Fibroblast of skin of left biceps (primary cell): Measurements from ENCODE around the gene AFF3.
A peak's percentile ranks its signal among the peaks of the same experiment; 100 is the strongest.

ENCODE experiments used
- DNase-seq, 2 experiments: peaks; one replicate each; pipeline ENCODE4 v3.0.0-alpha.2; 2013; ENCODE audit warnings: low read depth in 2 of 2

Gene AFF3

DNA sequence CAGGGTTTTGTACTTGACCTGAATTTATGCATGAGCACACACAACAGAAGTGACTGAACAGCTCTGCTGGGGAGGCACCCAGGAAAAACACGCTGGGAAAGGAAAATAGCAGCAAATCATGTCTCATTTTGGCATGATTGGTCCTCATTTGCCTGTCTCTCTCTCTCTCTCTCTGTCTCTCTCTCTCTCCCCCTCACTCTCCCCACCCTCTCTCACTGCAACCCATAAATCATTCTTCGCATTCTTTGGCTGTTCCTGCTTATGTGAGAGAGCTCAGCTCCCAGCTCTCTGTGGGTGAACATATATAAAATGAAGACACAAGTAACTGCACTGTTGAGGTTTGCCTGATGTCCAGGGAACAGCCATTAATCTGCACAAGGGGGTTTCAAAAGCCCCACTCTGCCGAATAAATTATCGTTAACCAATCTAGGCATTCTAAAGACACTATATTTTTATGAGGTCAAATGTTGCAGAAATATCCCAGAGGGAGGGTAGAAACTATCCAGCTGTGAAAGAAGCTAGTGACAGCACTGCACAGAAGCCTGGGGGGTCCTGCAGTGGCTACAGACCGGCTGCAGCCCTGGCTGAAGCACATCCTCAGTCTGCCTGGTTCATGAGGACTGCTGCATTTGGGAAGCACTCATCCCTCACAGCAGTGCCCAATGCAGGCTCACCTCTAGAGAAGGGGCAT lies 260.3 kb downstream of the AFF3 start:
- peak; percentile 94 for DNase-seq

DNA sequence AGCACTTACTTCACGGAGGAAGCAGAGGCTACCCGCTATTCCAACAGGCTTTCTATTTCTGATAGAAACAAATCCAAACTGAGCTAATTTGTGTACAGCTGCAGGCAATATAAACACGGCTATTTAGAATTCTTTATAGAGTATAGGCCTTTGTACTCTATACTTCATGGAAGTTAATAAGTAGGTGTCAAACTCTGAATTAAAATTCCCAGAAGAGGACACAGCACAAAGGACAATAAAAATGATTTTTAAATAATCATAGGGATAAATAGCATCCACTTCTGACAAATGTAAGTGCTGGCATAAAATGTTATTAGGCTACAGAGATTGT lies 261.5 kb downstream of the AFF3 start:
- DNase-seq, result no peak

DNA sequence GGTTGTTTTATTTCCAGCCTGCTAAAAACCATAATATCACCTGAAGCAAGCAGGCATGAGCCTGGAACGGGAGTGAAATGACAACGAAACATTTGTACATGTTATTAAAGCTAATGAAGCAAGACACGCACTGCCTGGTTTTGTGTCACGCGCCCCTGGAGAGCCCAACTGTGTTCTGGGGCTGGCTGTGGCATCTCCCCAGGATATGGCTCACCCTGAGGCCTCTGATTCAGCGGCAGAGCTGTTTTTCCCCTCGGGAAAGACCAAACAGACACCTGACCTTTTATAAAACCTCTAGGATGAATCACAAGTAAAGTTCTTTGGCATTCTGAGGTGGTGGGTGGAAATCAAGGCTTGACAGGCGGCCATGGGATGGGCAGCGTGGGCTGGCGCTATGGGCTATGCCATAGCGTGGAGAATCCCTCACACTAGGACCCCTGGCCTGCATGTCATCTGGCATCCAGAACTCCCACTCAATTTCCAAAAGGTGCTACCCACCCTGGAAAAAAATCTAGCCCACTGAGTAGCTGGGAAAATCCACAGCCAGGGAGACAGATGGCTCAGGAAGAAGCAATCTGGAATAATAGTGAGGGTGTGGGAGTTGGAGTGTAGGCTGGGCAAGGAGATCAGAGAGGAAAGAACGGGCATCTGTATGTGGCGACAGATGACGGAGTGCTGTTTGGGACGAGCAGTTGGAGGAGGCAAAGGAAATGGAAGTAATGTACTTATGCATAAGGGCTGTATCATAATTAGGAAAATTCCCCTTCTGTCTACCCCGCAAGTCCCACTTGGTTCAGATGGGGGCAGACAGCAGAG lies 262.0 kb downstream of the AFF3 start:
- no peak for DNase-seq

DNA sequence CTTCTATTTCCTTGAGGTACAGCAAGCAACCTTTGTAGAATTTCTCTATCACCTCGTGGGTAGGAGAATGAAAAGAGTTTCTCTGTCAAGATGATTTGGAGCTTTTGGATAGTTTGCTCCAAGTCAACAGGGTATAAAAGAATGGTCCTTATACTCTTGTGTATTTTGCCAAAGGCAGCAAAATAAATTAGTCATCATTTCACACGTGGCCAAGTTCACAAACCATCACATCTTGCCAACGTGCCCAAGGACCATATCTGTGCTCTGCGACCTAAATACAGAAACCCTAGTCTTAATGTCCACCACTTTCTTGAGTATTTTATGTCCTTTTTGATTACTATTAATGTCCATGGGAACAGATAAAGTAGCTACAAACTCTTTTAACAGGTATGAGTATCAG lies 262.9 kb downstream of the AFF3 start:
- no peak for DNase-seq

DNA sequence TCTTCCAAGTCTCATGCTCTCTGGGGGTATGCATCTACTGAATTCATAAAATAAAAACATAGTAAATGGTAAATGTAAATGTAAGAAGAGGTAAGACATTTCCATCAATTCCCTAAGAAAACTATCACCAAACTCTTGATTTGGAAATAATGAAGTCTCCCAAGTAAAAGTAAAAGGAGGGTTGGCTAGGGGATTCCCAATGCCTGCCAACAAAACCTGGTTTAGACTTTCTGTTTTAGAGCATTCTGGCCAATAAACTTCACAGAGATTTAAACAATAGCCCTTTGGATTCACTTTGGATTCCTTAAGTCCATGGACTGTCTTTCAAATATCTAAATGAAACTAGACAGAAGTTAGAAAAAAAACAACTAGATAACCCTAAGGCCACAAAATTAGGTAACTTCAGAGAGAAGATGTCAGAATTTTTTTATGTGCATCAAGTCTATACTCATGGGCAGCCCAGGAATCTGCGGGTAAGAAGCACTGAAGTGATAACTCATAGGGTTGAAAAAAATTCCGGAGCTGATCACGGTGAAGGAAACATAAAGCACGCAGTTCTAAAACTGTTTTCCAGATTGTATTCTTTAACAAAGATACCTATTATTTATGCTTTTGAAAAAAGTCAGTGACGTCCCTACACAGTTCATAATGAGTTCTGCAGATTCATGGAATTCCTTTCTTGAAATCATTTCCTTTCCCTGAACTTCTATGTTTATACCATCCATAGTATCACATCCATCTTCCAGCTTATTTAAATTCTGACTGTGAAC lies 263.6 kb downstream of the AFF3 start:
- peak; percentile 71 to 76 for DNase-seq

DNA sequence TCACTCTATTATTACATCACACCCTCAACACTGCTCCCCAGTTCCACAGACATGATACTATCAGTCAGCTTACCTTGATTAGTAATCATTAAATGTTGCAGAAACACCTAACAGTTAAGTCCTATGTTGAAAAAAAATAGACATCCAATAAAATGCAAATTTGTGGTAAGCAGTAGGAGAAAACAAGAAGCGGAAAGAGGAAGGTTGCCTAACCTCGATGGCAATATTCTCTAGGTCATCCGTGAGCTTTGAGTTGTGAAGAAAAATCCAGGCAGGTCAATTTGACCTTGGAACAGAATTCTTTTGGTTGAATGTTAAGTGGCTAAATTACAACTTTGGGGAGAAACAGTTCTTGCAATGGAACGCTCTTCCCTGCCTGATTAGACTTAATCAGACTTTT lies 264.4 kb downstream of the AFF3 start:
- no peak for DNase-seq

DNA sequence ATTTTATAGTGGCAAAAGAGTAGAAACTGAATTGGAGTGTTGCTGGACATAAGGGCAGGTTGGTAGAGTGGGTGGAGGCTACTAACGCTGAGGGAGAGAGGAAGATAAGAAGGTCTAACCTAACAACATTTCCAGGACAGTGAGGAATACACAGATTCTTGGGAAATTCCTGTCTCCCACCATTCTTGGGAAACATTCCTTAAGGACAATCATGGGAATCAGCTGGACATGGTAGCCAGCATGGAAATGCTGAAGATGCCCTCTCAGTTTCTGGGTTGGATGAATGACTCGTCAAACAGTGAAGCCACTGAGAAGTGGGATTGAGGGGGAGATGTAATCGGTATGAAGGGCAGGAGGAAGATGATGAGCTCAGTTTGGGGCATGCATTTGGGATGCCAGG lies 265.4 kb downstream of the AFF3 start:
- DNase-seq, result no peak

DNA sequence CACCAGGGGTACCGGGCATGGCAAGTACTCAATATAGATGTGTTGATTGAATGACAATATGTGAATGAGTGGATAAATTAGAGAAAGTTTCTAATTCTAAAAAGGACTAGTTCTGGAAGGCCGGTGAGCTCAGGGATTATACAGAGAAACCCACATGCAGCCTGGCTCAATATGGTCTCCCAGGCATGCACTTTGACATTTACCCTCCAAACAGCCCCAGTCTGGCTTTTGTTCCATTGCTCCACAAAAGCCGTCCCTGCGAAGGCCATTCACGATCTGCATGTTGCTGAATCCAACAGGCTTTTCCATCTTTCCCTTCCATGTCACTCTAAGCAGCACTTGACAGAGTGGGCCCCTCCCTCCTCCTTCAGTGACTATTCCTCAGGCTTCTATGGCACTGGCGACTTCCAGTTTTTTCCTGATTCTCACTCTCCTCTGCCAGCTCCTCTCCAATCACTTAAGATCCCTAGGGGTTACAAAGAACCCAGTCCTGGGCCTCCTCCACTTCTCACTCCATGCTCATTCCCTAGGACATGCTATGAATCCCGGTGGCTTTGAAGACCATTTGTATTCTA lies 266.7 kb downstream of the AFF3 start:
- no peak for DNase-seq

DNA sequence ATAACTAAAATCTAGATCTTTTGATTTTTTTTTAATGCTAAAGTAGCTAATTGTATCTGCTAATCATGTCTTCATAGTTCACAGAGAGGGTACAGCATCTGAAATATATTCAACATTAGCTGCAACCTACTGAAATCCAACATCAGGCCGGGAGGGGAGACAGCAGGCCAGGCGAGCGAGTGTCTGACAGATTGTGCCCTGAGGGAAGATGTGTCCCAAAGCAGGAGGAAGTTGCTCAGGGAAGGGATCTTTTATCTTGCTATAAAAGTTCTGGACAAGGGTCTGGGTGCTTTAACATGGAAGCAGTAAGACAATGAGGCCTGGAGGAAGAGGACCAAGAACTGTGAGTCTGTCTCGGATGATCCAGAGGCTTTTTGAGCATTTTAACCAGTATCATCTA lies 274.1 kb downstream of the AFF3 start:
- DNase-seq, result no peak

DNA sequence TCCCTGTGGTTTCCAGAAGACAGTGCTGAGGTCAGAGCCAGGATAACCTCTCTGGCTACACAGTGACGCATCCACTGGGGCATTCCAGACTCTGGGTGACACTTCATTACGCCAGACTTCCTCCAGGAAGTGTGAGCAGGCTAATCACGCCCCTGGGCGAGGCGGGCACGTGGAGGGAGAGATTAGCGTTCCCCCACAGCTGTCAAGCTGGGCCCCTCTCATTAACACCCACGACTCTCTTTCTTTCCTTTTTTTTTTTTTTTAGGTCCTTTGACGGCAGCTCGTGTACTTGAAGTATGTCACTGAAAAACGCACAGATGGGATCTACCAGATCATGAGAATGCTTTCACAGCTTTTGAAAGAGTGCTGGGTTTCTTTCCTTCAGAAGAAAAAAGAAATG lies 274.6 kb downstream of the AFF3 start:
- DNase-seq, result no peak

DNA sequence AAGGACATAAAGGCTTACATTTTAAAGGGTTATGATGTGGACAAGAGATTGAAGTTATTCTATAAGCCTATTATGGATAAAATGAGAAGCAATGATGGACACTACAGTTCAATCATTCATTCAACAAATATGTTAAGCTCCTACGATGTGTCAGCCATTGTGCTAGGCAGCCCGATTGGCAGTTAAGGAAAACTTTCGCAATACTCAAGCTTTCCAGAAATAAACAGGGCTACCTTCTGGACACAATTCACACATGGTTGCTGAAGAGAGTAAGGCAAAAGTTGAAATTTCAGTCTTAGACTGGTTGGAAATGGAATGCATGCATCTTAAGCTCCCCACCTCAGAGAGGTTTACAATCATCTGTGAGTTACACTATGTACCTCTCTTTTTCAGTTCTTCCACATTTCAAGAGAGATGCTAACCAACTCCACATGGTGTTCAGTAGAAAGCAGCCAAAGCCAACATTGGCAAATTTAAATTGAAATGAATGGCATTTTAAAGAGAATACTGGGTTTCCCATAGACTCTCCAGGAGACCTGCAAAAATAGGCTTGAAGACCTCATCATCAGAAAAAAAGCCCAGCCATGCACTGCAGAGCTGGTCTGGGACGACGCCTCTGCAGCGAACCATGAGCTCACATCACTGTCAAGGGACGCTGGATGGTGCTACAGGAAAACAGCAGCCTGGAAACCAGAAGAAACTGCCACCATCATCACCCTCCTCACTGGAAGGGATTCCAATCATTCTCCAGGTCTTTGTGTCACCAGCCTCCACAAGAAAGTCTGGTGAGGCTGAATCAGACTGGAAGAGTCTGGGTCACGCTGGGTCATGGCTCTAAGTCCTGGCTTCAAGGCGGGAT lies 276.3 kb downstream of the AFF3 start:
- DNase-seq, result peak; percentile 65 to 68

DNA sequence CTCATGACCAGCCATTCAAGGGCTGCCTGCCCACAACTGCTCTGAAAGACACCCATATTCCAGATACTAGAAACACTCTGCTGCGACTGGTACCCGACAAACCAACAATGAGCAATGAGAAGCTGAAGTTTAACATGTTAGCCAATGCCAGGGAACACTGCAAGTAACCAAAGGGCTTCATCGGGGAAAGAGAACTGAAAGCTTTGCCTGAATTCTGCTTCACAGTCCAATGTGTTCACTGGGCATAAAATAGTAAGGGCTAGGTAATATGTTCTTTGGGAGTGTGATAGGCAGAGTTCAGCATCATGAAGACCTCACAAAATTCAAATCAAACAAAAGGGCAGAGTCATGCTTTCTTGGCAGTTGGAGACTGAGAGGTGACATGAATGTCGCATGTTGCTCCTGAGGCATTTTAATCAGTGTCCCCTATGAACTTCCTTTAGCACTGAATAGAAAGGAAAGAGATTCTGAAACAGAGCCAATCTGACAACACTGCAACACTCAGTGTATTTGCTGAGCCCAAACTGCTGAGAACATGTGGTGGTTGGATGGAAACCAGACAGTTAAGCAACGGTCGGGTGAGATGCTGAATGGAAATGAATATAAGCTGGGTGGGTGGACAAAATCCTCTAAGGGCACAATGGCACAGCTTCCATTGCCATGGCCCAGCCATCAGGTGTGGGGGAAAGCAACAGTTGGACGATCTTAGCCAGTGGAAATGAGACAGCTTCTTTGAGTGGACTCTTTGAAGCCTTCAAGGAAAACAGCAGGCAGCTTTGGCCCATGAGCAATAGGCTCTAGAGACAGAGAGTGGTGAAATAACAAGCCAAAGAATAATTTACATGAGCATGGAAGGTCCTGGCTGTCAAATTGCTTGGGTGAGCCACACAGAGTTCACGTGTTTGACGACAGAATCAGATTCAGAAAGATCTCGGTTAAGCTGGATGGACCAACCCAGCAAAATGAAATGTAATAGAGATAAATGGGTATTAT lies 277.5 kb downstream of the AFF3 start:
- DNase-seq, result peak in 1 of 2 experiments; percentile 55

DNA sequence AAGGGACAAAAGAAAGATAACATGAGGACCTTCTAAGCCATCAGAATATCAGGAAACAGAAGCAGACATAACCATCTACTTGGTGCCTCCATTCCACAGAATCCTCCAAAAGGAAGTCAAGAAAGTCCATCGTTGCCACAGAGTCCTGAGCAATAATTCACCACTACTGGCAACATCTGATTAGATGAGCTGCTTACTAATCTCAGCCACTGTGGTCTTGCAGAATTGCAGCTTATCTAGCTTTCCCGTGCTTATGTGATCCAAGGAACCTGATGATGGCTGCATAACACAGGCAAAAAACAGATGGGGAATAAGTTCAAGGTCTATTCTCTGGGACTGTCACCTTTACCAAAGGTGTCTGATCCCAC lies 278.5 kb downstream of the AFF3 start:
- DNase-seq, result no peak

DNA sequence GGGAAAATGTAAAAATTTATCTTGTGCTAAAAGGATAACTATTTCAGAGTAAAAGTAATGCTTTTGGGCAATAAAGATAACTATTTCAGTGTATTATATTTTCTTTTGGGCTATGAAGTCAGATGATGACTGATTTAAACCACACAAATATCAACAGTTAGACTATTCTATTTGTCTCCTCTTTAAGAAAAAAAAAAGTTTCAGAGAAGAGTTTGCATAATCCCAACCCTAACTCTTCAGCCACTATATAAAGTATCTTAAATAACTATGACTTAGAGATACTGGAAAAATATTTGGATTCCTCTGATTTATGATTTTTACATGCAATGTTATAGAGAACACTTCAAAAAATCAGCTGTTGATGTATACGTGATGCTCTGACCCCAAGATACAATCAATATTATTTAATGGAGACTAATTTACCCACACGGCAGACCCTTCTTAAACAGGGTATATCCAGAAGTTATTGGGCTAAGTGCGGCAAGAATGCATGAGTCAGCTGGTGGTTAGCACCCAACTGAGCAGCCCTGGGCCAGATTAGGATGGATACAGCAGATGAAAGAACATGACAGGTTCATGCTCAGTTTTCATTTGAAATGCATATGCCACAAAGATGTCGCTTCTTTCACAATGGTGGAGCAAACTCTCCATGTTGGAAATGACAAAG lies 279.0 kb downstream of the AFF3 start:
- DNase-seq, result peak in 1 of 2 experiments; percentile 48

DNA sequence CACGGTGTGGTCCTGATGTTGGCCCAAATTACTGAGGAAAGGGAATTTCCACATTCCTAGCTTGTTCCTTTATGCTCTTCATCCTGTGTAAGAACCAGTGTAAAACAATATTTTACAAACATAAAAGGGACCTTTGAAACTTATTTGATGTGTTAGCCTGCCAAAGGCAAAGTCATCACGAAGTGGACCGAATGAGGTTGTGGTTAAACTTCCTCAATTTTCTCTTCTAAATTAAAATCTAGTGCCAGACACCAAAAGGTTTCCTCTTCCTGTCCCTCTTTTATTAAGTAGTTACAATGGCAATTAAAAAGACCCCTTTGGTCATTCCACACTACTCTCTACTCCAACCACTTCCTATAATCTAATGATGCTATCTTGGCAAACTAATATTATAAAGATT lies 279.8 kb downstream of the AFF3 start:
- DNase-seq, result no peak

DNA sequence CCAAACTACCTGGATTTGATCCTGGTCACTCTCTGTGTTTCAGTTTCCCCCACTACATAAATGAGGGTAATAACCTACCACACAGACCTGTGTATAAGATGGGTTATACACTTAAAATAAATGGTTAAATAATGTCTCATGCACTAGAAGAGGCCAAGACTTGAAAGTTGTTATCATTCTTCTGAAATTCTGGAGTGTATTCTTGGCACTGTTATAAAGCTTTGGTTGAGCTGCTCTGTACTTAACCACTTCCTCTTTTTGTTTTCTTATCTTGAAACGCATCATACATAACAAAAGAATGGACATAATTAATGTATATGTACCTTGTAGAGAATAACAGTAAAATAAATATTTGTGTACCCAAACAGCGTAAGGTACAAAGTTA lies 281.0 kb downstream of the AFF3 start:
- no peak for DNase-seq

DNA sequence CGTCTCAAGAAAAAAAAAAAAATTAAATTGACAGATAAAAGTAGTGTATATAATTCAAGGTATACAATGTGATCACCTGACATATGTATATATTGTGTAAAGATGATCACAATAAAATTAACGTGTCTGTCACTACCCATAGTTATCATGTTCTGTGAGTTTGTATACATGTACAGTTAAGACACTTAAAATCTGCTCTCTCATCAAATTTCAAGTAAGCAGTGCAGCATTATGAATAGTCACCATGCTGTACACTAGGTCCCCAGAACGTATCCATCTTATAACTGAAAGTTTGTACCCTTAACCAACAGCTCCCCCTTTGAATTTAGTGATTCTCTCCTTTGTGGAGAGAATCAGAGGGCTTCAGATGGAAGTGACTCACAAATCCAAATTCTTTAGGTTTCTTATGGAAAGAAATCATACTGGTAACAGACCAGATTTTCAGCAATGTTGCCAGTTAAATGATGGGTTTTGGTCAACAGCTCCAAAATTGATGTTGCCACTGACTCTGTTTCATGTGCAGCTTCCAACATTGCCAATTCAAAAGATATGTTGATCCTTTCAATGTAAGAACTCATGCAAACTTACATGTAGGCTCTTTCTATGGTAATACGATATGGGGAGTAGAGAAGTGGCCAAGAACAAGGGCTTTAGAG lies 281.5 kb downstream of the AFF3 start:
- DNase-seq, result no peak

DNA sequence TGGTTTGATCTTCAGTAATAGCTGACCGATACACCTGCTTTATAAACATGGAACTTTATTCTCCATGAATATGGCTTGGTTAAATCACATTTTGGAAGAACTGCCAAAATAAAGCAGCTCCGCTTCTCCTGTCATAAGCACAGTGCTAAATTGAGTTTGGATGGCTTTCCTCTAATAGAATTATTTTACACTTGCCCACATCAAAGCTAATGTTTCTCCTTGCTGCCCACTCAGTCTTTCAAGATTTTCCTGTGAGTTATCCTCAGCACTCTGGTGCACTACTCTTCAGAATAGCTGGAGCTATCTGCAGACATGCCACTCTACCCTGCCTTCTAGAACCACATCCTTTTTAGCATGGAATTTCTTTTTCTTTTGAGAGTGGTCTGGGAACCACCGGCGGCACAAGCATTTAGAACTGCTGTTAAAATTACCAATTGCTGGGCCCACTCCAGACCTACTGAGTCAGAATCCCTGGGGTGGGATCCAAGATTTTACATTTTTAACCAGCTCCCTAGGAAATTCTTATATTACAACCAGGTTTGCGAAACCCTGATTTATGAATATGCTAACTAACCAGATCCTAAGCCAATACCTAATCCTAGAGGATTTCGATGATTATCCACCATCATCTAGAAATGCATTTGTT lies 283.3 kb downstream of the AFF3 start:
- DNase-seq, result peak; percentile 84 to 85
